Gastrocnemius medialis (tissue), 4 donors: Measurements from ENCODE around the gene SCD5. TPM values are rescaled to one million over a fixed set of nuclear protein-coding genes. Genes with fewer than 3 reads are reported as not detected.

Experiments
- ATAC-seq, 2 donors: fragments of 150-250 bp; one replicate each; pipeline ENCODE4 v1.9.1; 2016
- DNase-seq, 2 donors: peaks; one replicate each; pipeline ENCODE4 v3.0.0-alpha.2; 2019
- H3K27ac ChIP-seq, 4 donors: fragments of 200-600 bp; sonication (generic); 1 replicate in 1 of 4; 2 replicates in 3 of 4; pipeline ENCODE4 v1.5.1; 2016 to 2018; ENCODE audit warnings: mild to moderate bottlenecking in 2 of 4, moderate library complexity in 1 of 4
- H3K27me3 ChIP-seq, 3 donors: fragments of 200-600 bp; sonication (generic) in 2 of 3; 1 replicate in 1 of 3; 2 replicates in 2 of 3; pipeline versions ENCODE4 v1.5.1 to v1.6.0; 2016 to 2019; ENCODE audit warnings: mild to moderate bottlenecking in 1 of 3, moderate library complexity in 1 of 3
- H3K36me3 ChIP-seq, 2 donors: fragments of 200-600 bp; sonication (generic) in 1 of 2; one replicate each; pipeline ENCODE4 v1.5.1; 2017 to 2018
- H3K4me1 ChIP-seq, 2 donors: fragments of 200-600 bp; sonication (generic) in 1 of 2; one replicate each; pipeline ENCODE4 v1.5.1; 2016 to 2017; ENCODE audit warnings: mild to moderate bottlenecking in 2 of 2
- H3K4me3 ChIP-seq, 4 donors: fragments of 200-600 bp; sonication (generic) in 3 of 4; 1 replicate in 1 of 4; 2 replicates in 3 of 4; pipeline ENCODE4 v1.5.1; 2016 to 2019; ENCODE audit warnings: mild to moderate bottlenecking in 2 of 4
- H3K9me3 ChIP-seq, 3 donors: fragments of 200-600 bp; sonication (generic) in 2 of 3; 1 replicate in 1 of 3; 2 replicates in 2 of 3; pipeline ENCODE4 v1.5.1; 2016 to 2019
- POLR2A ChIP-seq, 2 donors: fragments of 450-650 bp; IDR thresholded peaks; one replicate each; pipeline ENCODE4 v1.6.1; 2017; ENCODE audit warnings: antibody characterized with exemption in 2 of 2, mild to moderate bottlenecking in 2 of 2, moderate library complexity in 2 of 2
- in situ Hi-C, 4 donors: fragments of 200-750 bp; cut with MboI; loops; one replicate each; pipeline versions ENCODE4 v1.15.0 to v1.8.0; 2017; ENCODE audit warnings: low sequenced_read_pairs in 4 of 4
- intact Hi-C: fragments of 100-400 bp; cut with DNase I; formaldehyde crosslinking; loops from one replicate; pipeline ENCODE4 v1.15.1; 2023; ENCODE audit warnings: low total_unique reads
- total RNA-seq, 4 donors: library from RNA; depleted of rRNA; stranded (reverse); fragments of >200 nt; gene quantifications; one replicate each; pipeline versions ENCODE4 v1.1.0 to v1.2.3, GENCODE V29; 2016
- TF ChIP-seq, protein P1 (sequence below), 5 experiments: fragments of 450-650 bp in 3 of 5; fragments of 200-600 bp in 2 of 5; sonication (generic) in 2 of 5; IDR thresholded peaks in 4 of 5; conservative IDR thresholded peaks in 1 of 5; 1 replicate in 4 of 5; 2 replicates in 1 of 5; pipeline ENCODE4 v1.5.1; 2016 to 2019; ENCODE audit warnings: antibody characterized with exemption in 5 of 5, mild to moderate bottlenecking in 3 of 5, moderate library complexity in 3 of 5

SCD5 gene
- total RNA-seq, 4 donors from 2014 or later, result 0.68 to 2.4 (median 1.4) TPM

DNA sequence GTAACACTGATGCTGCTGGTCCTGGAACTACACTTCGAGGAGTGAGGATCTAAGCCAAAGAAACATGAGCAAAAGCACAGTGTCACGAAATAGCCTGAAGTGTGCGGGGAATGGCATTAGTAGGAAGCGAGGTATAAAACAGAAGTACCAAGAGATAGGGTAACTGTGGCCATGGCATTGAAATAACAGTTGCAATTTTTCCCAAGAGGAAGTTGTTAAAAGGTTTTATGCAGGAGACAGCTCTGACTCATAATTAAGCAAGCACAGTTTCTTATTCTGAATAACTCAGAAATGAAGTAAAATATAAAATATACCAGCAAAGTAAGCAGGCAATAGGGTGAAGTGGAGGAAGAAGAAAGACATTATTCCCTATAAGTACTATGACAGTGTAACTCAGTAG lies 146.5 kb downstream of the SCD5 start:
- Histone ChIP-seq H3K9me3 (no peaks in the 10 kb centered on the region), H3K27me3 (no peaks in the 10 kb centered on the region), H3K36me3 (no peaks in the 10 kb centered on the region), H3K27ac (no peak overlapping the region), H3K4me1 (no peaks in the 10 kb centered on the region), H3K4me3 (no peak overlapping the region)
- intact Hi-C loops (no loop called here), in situ Hi-C loops (no loop called here)
- no peak for ATAC-seq
- DNase-seq, result no peak
- TF ChIP-seq, protein P1, sequence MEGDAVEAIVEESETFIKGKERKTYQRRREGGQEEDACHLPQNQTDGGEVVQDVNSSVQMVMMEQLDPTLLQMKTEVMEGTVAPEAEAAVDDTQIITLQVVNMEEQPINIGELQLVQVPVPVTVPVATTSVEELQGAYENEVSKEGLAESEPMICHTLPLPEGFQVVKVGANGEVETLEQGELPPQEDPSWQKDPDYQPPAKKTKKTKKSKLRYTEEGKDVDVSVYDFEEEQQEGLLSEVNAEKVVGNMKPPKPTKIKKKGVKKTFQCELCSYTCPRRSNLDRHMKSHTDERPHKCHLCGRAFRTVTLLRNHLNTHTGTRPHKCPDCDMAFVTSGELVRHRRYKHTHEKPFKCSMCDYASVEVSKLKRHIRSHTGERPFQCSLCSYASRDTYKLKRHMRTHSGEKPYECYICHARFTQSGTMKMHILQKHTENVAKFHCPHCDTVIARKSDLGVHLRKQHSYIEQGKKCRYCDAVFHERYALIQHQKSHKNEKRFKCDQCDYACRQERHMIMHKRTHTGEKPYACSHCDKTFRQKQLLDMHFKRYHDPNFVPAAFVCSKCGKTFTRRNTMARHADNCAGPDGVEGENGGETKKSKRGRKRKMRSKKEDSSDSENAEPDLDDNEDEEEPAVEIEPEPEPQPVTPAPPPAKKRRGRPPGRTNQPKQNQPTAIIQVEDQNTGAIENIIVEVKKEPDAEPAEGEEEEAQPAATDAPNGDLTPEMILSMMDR (IDR thresholded peaks at IDR 0.05 in 4 of 5, conservative IDR thresholded peaks at IDR 0.05 in 1 of 5), result no peak
- no peak for TF ChIP-seq POLR2A (IDR thresholded peaks at IDR 0.05)

DNA sequence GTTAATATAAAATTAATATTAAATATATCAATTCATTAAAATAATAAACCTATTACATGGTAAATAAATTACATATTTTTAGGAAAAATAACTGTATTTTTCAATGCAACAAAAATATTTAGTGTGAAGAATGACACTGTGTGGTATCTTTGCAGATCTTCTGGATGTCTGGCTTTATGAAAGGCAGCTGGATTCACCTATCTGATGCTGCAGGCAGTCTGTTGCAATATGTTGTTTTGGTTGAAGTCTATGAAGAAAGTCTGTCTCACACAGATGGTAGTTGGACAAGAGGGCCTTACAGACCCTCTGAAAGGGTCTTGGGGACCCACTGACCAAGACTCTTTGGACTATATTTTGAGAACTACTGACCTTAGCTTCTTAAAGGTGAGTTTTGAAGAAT lies 147.7 kb downstream of the SCD5 start:
- ATAC-seq (no peak), DNase-seq (no peak)
- TF ChIP-seq, protein P1 (IDR thresholded peaks at IDR 0.05 in 4 of 5, conservative IDR thresholded peaks at IDR 0.05 in 1 of 5), result no peak
- TF ChIP-seq POLR2A (IDR thresholded peaks at IDR 0.05), result no peak
- no peaks in the 10 kb centered on the region for H3K4me1 ChIP-seq
- H3K4me3 ChIP-seq, result no peak overlapping the region
- no peak overlapping the region for H3K27ac ChIP-seq
- in situ Hi-C loops, result no loop called here
- H3K36me3 ChIP-seq, result no peaks in the 10 kb centered on the region
- no peaks in the 10 kb centered on the region for H3K27me3 ChIP-seq
- intact Hi-C loops, result no loop called here
- H3K9me3 ChIP-seq, result no peaks in the 10 kb centered on the region

DNA sequence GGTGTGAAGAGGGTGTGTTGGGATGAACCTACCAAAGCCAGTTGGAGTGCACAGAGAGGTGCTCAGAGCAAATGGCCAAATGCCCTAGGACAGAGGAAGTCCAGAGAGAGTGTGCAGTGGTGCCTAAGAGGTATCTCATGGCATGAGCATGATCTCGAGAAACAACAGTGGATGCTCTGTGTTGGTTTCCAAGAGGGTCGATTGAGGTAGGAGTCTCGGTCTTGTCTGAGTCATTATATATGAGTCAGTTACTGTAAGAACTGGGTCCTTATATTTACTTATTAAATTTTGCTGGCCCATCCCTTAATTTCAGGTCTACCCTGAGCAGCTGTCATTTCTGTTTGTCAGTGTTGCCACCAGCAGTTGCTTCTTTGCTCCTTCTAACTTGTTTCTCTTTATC lies 150.2 kb downstream of the SCD5 start:
- no peaks in the 10 kb centered on the region for H3K36me3 ChIP-seq
- no peak overlapping the region for H3K27ac ChIP-seq
- no peaks in the 10 kb centered on the region for H3K9me3 ChIP-seq
- ATAC-seq (no peak), DNase-seq (no peak)
- H3K4me1 ChIP-seq, result no peaks in the 10 kb centered on the region
- TF ChIP-seq, protein P1 (IDR thresholded peaks at IDR 0.05 in 4 of 5, conservative IDR thresholded peaks at IDR 0.05 in 1 of 5), result no peak
- no peak for TF ChIP-seq POLR2A (IDR thresholded peaks at IDR 0.05)
- no peaks in the 10 kb centered on the region for H3K27me3 ChIP-seq
- intact Hi-C loops (no loop called here), in situ Hi-C loops (no loop called here)
- no peak overlapping the region for H3K4me3 ChIP-seq

DNA sequence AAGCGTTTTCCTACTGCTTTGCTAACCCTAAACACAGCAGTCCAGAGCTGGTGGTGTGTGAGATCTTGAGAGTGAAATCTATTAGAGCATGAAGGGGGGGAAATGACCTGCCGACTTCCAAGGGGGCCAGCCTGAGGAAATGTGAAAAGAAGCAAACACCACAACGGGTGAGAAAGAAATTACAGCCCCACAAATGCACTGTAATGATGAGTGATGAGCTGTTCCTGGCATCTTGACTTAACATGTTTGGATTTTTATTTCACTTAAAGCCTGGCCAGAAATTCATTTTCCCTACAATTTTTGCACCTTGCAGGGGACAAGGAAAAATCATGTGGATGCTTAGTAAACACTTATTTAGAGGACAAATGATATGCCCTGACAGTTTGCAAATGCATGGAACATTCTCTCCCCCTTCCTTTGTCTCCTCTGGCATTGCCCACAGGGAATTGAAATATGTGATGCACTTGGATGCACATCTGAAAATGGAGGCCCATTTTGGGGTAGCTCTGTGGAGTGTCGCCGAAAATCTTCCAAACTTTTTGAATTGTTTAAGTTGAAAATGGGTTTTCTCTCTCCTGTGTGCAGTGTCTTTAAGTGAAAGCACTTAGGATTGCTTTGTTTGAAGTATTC lies 152.5 kb downstream of the SCD5 start:
- Histone ChIP-seq H3K4me1 (no peaks in the 10 kb centered on the region), H3K4me3 (no peak overlapping the region), H3K36me3 (no peaks in the 10 kb centered on the region), H3K27me3 (no peaks in the 10 kb centered on the region), H3K27ac (no peak overlapping the region), H3K9me3 (no peaks in the 10 kb centered on the region)
- ATAC-seq (no peak), DNase-seq (no peak)
- intact Hi-C loops (no loop called here), in situ Hi-C loops (no loop called here)
- TF ChIP-seq POLR2A (IDR thresholded peaks at IDR 0.05), result no peak
- TF ChIP-seq, protein P1 (IDR thresholded peaks at IDR 0.05 in 4 of 5, conservative IDR thresholded peaks at IDR 0.05 in 1 of 5), result no peak

DNA sequence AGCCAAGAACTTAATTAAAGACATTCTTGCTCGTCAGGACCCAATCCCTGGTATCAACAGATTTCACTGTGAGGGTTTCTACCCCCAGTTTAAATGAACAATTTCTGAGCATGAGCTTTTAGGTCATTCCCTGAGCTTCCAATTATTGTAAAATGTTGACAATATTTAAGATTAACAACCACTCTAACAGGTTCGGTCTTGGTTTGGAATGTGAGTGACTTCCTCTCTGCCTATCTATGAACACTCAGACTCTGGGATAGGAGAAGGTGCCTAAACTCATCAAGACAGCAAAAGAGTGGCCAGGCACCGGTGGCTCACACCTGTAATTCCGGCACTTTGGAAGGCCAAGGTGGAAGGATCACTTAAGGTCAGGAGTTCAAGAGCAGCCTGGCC lies 153.9 kb downstream of the SCD5 start:
- Histone ChIP-seq H3K4me3 (no peak overlapping the region), H3K36me3 (no peaks in the 10 kb centered on the region), H3K27me3 (no peaks in the 10 kb centered on the region), H3K4me1 (no peaks in the 10 kb centered on the region), H3K9me3 (no peaks in the 10 kb centered on the region), H3K27ac (no peak overlapping the region)
- in situ Hi-C loops (no loop called here), intact Hi-C loops (no loop called here)
- ATAC-seq (no peak), DNase-seq (no peak)
- no peak for TF ChIP-seq POLR2A (IDR thresholded peaks at IDR 0.05)
- TF ChIP-seq, protein P1 (IDR thresholded peaks at IDR 0.05 in 4 of 5, conservative IDR thresholded peaks at IDR 0.05 in 1 of 5), result no peak
